Measurements from ENCODE around the gene KARS1. TPM values are rescaled to one million over a fixed set of nuclear protein-coding genes. Genes with fewer than 3 reads are reported as not detected.

Gene KARS1
- total RNA-seq, 4 donors from 2014 or later, result 82.9 to 105 (median 95.4) TPM

GRCh38 chr16:75653922-75654321, 6.5 kb upstream of the KARS1 start:
- no peak overlapping the region for H3K4me3 ChIP-seq (replicated peaks in 1 of 3)
- H3K27me3 ChIP-seq, result no peaks in the 10 kb centered on the region
- peaks cover 38 to 44% of the 10 kb centered on the region in 2 donors for H3K4me1 ChIP-seq
- DNase-seq, result no peak
- H3K9me3 ChIP-seq, result no peaks in the 10 kb centered on the region
- peaks cover 41 to 44% of the 10 kb centered on the region in 2 donors for H3K36me3 ChIP-seq
- intact Hi-C loops (cut with DNase I), result no loop called here
- WGBS, 2 donors, result 12 to 20% methylated on average over 1 of the region's 1 CpG
- TF ChIP-seq CTCF (IDR thresholded peaks at IDR 0.05) (no peak), POLR2A (IDR thresholded peaks at IDR 0.05) (no peak)
- H3K27ac ChIP-seq, result peak overlapping the region in 2 of 3 donors; percentile 56 to 72

- intact Hi-C loops (cut with DNase I), result loop anchor here (5.0 to 10.0 kb wide), 2 partner anchors 116 to 1544 kb away; partner anchors contain the start of gene MON1B
- peak overlapping the region; percentile 99 to 100 (median 99) for H3K27ac ChIP-seq
- H3K27me3 ChIP-seq, result no peaks in the 10 kb centered on the region
- no peaks in the 10 kb centered on the region for H3K9me3 ChIP-seq
- peaks cover 43 to 54% of the 10 kb centered on the region in 2 donors for H3K4me1 ChIP-seq
- peak overlapping the region; percentile 84 to 100 (median 89) for H3K4me3 ChIP-seq (replicated peaks in 1 of 3)
- no peaks in the 10 kb centered on the region for H3K36me3 ChIP-seq
- DNase-seq, result peak; percentile 87 to 88
- WGBS, 2 donors, result 0% methylated on average over 43 to 46 of the region's 62 CpGs
- TF ChIP-seq POLR2A (IDR thresholded peaks at IDR 0.05), result peak in 1 of 2 donors; percentile 81
- TF ChIP-seq CTCF (IDR thresholded peaks at IDR 0.05), result no peak
Measured at GRCh38 chr16:75648265-75649076, 1.0 kb upstream of the KARS1 start.

GRCh38 chr16:75647112-75647491, 363 bp downstream of the KARS1 start:
- DNase-seq, result no peak
- Histone ChIP-seq H3K4me3 (replicated peaks in 1 of 3) (peak overlapping the region; percentile 75 to 100 (median 89)), H3K4me1 (peaks cover 29 to 40% of the 10 kb centered on the region in 2 donors), H3K9me3 (no peaks in the 10 kb centered on the region), H3K27me3 (no peaks in the 10 kb centered on the region), H3K27ac (peak overlapping the region; percentile 48 to 99 (median 99)), H3K36me3 (no peaks in the 10 kb centered on the region)
- WGBS, 2 donors, result 0% methylated on average over 11 to 17 of the region's 18 CpGs
- intact Hi-C loops (cut with DNase I), result loop anchor here (5.0 to 10.0 kb wide), 2 partner anchors 118 to 1545 kb away; partner anchors contain the start of gene MON1B
- TF ChIP-seq POLR2A (IDR thresholded peaks at IDR 0.05) (no peak), CTCF (IDR thresholded peaks at IDR 0.05) (no peak)

GRCh38 chr16:75644240-75645012, 3.0 kb downstream of the KARS1 start:
- Histone ChIP-seq H3K27me3 (no peaks in the 10 kb centered on the region), H3K36me3 (peaks cover 21 to 23% of the 10 kb centered on the region in 2 donors), H3K27ac (no peak overlapping the region), H3K4me1 (peaks cover 8 to 20% of the 10 kb centered on the region in 2 donors), H3K4me3 (replicated peaks in 1 of 3) (no peak overlapping the region), H3K9me3 (no peaks in the 10 kb centered on the region)
- intact Hi-C loops (cut with DNase I), result loop anchor here (5.0 to 10.0 kb wide), 2 partner anchors 120 to 1548 kb away; partner anchors contain the start of gene MON1B
- 90 to 93% methylated on average over 7 of the region's 7 CpGs for WGBS, 2 donors
- no peak for DNase-seq
- TF ChIP-seq CTCF (IDR thresholded peaks at IDR 0.05) (peak in 1 of 6 experiments; percentile 20), POLR2A (IDR thresholded peaks at IDR 0.05) (no peak)
